AG10803 (cell line): ENCODE data around the gene APCDD1.

Experiments used
- DNase-seq: peaks from one replicate; pipeline ENCODE4 v3.0.0; 2010; ENCODE audit warnings: low read depth
- H3K4me3 ChIP-seq: 2 replicates; pipeline ENCODE4 v1.5.1; 2011; ENCODE audit warnings: mild to moderate bottlenecking, low read length, control low read depth
- TF ChIP-seq, protein P1 (sequence below): conservative IDR thresholded peaks from 2 replicates; pipeline ENCODE4 v1.5.1; 2011; ENCODE audit warnings: mild to moderate bottlenecking, low read length, control low read depth, inconsistent platforms

Gene APCDD1

DNA sequence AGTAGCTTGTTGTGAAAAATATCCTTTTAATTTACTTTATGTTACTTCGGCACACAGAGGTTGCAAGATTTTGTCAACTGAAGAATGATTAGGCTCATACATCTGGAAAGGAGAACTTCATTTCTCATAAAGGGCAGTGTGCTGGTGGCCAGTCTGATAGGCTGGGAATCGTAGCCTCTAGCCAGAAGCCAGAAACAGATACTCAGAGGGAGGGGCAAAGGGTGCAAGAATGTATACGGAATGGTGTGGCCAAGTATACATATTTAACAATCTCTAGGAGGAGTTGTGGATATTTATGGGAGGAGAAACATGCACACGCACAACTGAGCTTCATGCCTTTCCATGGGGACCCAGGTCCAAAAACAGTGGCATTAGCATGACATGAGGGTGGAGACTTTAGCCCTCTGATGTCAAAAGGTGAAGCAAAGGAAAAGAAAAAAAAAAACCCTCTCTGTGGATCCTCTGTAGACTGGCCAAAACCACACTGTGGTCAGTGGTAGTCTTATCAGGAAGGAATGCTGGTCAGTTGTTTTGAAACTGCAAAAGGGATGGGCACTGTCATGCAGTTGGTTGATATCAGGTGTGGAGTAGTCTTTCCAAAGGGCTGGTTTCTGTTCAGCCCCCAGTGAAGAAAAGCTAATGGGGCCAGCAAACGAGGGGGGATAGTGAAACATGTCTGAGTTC is 34.9 kb upstream of the APCDD1 start:
- TF ChIP-seq, protein P1, sequence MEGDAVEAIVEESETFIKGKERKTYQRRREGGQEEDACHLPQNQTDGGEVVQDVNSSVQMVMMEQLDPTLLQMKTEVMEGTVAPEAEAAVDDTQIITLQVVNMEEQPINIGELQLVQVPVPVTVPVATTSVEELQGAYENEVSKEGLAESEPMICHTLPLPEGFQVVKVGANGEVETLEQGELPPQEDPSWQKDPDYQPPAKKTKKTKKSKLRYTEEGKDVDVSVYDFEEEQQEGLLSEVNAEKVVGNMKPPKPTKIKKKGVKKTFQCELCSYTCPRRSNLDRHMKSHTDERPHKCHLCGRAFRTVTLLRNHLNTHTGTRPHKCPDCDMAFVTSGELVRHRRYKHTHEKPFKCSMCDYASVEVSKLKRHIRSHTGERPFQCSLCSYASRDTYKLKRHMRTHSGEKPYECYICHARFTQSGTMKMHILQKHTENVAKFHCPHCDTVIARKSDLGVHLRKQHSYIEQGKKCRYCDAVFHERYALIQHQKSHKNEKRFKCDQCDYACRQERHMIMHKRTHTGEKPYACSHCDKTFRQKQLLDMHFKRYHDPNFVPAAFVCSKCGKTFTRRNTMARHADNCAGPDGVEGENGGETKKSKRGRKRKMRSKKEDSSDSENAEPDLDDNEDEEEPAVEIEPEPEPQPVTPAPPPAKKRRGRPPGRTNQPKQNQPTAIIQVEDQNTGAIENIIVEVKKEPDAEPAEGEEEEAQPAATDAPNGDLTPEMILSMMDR = no peak
- H3K4me3 ChIP-seq = no peak overlapping the region
- peak; percentile 33 for DNase-seq

GRCh38 chr18:10420561-10421352 is 33.7 kb upstream of the APCDD1 start:
- no peak overlapping the region for H3K4me3 ChIP-seq
- peak; percentile 78 for DNase-seq
- TF ChIP-seq, protein P1 = no peak

GRCh38 chr18:10421859-10422258 is 32.6 kb upstream of the APCDD1 start:
- TF ChIP-seq, protein P1 = no peak
- peak; percentile 84 for DNase-seq

DNA sequence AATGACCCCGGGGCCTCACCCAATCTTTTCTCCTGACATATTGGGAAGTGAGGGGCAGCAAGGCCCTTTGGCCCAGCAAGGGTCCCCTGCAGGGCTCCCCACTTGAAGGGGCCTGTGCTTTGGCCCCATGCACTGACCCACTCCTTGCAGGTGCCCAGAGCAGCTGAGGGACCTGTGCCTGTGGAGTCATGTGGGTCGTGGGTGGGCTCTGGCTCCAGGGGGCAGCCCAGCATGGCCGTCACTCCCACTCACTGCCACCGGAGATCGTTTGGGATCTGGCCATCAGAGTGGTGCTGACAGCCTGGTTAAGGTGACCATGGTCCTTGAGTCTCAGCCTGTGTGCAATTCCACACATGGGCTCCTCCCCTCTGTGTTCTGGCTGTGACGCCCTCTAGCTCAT is 31.7 kb upstream of the APCDD1 start:
- no peak for DNase-seq
- TF ChIP-seq, protein P1 = no peak
- H3K4me3 ChIP-seq = no peak overlapping the region

More at GRCh38 chr18:10421859-10422258, 32.6 kb upstream of the APCDD1 start:
- no peak overlapping the region for H3K4me3 ChIP-seq

- H3K4me3 ChIP-seq = no peak overlapping the region
- TF ChIP-seq, protein P1 = no peak
- no peak for DNase-seq
Measured at GRCh38 chr18:10424585-10425307, 29.7 kb upstream of the APCDD1 start.

GRCh38 chr18:10430677-10431076 is 23.8 kb upstream of the APCDD1 start:
- no peak for DNase-seq
- TF ChIP-seq, protein P1 = no peak
- no peak overlapping the region for H3K4me3 ChIP-seq
